Measurements from ENCODE around the gene NCK2.

The NCK2 gene

DNA sequence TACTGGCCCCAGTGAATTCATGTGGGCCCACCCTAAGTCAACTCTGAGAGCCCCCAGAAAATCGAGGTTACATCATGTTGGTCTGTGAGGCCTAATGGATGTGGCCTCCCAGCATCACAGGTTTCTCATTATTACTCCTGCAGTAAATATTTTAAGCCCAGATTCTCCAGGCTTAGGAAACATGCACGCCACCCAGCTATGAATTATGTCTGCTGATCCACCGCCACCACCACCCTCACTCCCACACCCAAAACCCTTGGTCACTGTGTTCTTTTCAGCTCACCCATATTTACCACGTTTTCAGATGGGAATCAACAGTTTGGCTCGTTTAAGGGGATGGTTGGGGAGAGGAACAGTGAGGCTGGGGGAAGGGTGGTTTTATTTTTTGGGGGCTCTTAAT is 128.6 kb downstream of the NCK2 start:
- DNase-seq (ENCODE audit: low spot score) = no peak

DNA sequence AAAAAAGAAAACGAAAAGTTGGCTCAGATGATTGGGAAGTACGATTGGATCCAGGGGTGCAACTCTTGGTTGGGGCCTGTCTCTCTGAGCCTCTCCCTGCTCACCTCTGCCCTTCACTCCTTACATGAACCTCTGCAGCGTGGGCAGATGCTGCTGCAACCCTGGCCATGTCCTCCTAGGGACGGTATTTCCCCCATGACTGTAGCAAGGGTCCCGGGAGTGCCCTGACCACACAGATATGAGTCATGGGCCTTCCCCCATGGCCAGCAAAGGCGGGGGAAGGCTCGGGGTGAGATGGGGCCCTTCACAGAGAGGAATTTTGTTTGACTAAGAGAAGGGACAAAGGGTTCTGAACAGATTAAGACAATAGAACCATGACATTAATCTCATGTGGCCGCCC is 129.0 kb downstream of the NCK2 start:
- peak; percentile 86 for DNase-seq (ENCODE audit: low spot score)

DNA sequence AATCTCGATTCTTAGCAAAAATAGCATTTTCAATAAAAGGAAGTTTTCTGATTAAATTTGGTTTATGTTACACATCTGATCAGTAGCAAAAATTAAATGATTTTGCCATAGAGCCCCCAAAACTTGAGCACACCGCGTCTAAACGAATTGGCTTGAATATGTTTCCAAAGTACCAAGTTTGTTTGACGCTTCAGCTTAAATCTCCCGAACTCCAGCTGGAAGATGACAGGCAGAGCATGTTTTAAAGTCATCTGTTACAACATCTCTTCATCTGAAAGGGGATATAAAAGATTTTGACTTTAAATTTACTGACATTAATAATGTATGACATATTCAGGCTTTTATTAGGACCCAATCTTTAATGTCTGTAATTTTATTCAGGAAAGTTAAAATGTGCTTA is 129.8 kb downstream of the NCK2 start:
- no peak for DNase-seq (ENCODE audit: low spot score)

DNA sequence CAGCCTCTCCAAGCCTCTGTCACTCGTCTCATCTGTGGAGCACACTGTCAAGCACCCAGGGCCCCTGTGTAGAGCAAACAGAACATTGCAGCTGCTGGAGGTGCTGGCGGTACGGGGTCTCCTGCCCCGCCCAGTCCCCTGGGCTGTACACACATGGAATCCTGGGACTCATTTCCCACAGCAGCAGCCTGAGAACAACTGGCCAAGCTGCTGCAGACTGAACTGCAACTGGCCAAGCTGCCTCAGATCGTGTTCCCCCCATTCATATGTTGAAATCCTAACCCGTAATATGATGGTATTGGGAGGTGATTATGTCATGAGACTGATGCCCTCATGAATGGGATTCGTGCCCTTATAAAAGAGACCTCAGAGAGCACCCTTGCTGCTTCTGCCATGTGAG is 130.5 kb downstream of the NCK2 start:
- DNase-seq (ENCODE audit: low spot score) = no peak

DNA sequence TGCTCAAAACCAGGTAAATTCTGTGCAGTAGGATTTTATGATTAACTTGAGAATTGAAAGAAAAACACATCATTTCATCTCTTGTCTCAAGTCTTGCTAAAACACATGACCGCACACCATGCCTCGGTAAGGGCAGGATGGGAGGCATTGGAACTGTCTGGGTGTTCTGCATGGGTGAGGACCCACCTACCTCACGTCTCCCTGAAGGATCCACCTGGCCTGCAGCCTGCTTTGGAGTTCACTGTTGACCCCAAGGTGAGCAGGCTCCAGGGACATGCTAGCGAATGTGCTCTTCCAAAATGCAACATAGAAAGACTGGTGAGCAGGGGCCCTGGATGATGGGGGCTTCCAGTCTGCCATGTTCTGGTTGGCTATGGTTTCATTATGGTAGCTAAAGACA is 131.5 kb downstream of the NCK2 start:
- DNase-seq (ENCODE audit: low spot score) = peak; percentile 18

DNA sequence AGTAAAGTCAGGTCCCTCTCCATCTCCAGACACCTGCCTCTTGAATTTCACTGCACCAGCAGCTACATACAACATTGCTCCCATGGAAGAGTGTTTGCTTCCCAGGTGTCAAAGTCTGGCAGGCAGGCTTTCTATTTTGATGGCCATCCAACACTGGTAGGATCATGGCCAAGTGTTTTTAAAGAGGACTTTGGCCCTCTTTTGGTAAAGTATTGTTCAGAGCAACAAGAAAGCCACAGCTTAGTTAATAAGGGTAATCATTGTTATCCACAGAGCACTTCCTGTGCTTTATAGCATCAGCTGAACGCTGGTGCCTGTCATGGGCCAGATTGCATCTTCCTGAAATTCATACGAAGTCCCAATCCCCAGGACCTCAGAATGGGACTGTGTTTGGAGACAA is 133.2 kb downstream of the NCK2 start:
- peak; percentile 38 for DNase-seq (ENCODE audit: low spot score)

DNA sequence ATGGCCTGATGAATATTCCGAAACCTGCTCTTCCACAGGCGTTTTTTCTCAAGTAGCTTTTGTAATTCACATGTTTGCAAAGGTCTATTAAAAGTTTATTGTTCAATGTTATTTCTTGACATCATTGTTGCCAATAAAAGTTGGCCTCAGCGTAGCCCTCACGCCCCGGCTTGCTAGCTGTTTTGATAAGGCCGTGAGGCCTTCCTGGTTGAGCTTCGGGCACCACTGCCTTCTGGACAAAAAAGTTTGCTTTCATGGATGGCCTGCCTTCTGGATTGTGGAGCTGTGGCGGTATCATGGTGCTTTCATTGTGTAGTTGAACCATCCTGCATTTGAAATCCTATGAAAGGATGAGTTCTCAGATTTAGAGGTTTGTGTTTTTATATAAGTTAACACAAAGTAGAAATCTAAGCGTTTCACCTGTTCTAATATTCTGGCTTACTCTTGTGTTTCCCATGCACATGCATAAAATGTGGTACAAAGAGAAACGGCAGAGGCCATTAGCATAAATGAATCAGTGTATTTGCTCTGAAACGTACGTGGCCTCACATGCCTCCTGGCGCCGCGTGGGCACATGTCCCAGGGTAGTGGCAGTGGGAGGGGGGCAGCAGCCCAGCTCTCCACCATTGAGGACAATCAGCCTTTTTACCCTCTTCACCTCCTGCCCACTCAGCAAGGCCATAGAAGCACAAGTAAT is 134.5 kb downstream of the NCK2 start:
- DNase-seq (ENCODE audit: low spot score) = peak; percentile 36

DNA sequence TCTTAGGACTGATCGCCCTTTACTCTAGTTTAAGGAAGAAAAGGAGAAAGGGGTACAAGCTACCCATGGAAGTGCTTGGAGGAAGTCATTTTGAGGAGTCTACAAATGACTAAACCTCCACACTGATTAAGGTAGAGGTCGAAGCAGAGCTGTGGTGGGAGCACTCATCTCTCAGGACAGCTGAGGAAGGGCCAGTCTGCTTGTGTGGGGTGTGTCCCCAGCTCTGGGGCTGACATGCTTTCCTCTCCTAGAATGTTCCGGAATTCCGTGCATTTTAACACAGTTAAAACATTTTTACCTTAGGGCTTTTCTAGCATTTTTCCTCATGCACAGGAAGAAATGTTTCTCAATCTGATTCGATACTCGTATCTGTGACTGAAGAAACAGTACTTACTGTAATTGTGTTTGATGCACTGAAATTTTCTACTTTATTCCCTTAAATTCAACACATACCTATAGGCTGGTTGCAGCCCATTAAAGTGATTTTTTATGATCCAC is 135.1 kb downstream of the NCK2 start:
- DNase-seq (ENCODE audit: low spot score) = peak; percentile 6

DNA sequence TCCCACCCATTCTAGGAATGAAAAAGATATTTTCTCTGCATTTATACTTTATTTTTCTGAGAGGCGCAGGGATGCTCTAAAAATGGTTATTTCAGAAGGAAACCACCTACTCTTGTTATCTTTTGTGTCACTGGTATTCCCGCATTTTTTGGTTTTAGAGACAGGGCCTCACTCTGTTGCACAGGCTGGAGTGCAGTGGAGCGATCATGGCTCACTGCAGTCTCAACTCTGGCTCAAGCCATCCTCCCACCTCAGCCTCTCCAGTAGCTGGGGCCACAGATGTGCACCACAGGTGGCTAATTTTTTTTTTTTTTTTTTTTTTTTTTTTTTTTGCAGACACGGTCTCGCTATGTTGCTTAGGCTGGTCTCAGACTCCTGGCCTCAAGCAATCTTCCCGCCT is 135.9 kb downstream of the NCK2 start:
- no peak for DNase-seq (ENCODE audit: low spot score)

DNA sequence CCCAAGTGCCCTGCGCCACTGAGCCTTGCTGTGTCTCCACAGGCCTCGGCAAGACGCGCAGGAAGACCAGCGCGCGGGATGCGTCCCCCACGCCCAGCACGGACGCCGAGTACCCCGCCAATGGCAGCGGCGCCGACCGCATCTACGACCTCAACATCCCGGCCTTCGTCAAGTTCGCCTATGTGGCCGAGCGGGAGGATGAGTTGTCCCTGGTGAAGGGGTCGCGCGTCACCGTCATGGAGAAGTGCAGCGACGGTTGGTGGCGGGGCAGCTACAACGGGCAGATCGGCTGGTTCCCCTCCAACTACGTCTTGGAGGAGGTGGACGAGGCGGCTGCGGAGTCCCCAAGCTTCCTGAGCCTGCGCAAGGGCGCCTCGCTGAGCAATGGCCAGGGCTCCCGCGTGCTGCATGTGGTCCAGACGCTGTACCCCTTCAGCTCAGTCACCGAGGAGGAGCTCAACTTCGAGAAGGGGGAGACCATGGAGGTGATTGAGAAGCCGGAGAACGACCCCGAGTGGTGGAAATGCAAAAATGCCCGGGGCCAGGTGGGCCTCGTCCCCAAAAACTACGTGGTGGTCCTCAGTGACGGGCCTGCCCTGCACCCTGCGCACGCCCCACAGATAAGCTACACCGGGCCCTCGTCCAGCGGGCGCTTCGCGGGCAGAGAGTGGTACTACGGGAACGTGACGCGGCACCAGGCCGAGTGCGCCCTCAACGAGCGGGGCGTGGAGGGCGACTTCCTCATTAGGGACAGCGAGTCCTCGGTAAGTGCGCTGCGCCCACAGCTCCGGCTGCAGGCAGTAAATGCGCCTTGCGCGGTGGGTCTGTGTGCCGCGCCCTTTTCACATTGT is 136.8 kb downstream of the NCK2 start:
- DNase-seq (ENCODE audit: low spot score) = no peak

DNA sequence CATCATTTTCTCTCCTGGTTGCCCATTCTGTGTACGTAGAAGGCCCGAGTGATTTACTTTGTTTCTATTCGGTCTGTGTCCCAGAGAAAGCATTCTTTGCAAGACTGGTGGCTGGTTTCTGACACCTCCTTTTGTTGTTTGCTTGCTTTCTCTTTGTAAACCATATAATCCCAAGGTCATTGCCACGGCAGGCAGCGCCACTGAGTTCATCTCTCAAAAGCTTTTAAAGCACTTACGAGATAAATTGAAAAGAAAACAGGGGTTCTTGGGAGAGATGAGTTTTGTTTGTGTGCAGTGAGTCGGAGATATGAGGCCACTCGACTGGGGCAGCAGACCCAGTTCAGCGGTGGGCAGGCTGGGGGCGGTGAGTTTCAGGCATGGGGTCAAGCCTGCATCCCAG is 137.6 kb downstream of the NCK2 start:
- no peak for DNase-seq (ENCODE audit: low spot score)

DNA sequence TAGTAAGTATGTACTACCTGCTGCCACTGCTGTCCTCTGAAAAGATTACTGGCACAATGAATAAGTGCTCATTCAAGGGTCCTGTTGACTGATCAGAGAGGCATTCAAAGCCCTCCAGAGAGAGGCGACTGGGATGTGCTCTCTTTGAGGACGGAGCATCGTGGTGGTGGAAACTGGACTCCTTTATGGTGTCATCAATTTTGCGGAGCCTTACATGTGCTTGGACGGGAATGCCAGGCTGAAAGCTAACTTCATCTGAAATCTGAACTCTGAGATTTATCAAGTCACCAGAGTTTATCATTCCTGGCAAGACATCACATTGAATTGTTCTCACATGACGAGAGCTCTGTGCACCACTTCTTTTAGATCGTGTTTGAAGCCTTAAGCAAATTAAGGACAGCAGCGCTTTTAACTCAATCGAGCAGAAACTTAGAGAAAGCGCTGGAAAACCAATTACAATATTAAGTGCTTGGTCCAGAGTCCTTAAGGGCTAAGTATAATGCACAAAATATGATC is 138.3 kb downstream of the NCK2 start:
- no peak for DNase-seq (ENCODE audit: low spot score)

DNA sequence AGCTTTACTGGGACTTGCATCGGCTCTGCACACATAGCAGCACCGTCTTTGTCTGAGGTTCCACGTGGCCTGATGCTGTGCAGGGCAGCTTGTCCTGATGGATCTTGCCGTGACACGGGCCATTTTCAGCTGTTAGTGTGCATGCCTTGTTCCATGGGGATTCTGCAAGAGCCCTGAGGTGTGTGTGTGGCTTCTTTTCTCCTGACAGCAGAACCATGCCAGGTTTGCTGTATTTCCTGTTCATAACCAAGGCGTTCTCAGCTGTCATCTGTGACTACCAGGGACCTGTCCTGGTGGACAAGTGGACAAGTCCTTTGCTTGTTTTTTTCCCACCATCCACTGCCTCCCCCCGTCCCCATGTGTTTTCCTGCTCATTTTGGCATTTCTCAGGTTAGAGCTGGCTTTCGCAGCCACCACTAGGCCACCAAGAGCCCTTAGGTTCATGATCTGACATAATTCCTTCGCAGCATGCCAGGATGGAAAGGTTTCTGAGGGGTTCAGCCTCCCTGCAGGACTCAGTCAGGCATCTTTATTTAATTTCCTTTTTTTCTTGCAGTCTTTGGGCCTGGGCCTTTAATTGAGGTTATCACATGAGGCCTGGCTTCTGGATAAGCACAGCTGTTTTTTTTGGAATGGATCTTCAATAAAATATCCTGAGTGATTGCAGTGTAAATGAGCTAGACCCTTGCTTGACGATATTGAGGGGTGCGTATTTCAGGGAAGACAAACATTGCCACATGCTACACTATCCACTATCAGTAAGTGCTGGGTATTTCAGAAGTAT is 139.4 kb downstream of the NCK2 start:
- DNase-seq (ENCODE audit: low spot score) = no peak

DNA sequence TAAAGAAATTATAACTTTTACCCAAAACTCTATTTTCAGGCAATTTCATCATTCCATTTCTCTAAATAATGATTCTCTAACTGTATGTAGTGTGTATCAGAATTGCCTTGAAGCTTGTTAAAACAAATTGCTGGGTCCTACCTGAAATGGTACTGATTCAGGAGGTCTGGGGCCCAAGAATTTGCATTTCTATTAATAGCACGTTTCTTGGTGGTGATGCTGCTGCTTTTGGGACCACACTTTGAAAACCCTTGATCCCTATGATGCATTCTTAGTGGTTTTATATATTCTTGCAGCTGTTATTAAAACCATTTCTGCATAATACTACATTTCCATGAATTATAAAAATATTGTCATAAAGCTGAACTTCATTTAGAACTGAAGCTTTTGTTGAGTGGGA is 140.7 kb downstream of the NCK2 start:
- DNase-seq (ENCODE audit: low spot score) = no peak

DNA sequence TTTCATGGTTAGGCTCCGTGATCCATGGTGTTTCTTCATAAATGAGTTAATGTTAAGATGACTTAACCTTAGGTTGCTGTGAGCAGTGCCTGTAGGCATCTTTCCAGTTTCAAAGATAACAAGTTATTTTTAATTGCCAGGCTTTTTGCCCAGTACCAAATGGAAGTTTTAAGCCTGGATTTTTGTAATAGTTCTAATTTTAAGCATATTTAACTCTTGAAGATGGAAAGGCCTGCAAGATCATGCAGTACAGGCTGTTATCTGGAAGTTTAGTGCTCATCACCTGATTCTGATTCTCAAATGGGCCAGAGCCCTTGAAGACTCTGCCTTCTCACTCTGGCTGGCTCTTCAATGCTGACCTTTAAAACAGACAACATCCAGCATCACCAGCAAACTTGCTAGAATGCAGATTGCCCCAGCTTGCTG is 141.3 kb downstream of the NCK2 start:
- DNase-seq (ENCODE audit: low spot score) = no peak

DNA sequence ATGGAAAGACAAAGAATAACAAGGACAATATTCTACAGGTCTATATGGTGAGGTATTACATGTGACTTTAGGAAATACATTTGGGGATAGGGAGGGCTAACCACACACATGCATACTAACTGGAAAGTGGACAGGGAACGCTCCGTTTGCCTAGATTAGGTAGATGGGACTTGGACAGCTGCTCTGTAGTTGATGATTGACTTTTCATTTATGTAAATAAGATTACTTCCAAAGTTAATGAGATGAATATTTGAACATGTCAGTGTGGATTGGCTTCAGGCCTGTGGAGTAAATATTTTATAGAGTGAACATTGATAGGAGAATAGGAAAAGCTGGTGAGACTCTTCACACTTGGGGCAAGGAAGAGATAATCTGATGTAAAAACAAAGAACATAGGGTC is 142.0 kb downstream of the NCK2 start:
- DNase-seq (ENCODE audit: low spot score) = no peak

DNA sequence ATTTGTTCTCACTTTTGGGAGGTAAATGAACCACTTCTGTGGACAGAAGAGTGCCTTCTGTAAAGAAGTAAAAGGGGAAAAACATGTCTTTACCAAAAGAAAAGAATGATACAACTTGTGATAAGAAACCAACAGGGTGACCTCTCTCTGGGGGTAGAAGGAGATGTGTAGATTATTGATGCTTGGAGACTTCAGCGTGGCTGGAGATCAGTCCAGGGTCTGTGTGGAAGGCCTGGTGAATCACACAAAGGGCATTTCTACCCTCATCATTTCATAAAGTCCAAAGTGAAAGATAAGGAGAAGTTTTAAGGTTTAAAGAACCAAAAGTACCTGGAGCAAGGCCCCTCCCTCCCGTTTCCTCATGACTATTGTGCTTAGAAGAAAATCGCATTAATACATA is 142.5 kb downstream of the NCK2 start:
- peak; percentile 36 for DNase-seq (ENCODE audit: low spot score)

DNA sequence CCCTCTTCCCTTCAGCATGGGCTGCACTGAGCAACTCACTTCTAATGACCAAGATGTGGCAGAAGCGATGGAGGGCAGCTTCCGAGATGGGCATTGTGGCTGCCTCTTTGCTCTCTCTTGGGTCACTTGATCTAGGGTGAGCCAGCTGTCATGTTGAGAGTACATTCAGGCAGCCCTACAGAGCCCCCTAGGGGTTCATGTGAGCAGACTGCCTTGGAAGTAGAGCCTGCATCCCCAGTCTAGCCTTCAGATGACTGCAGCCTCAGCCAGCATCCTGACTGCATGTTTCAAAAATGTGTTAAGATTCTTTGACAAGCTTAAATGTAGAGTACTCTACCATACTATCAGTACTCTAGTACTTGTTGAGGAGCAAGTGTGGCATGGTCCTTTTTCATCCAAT is 143.9 kb downstream of the NCK2 start:
- peak; percentile 19 for DNase-seq (ENCODE audit: low spot score)

DNA sequence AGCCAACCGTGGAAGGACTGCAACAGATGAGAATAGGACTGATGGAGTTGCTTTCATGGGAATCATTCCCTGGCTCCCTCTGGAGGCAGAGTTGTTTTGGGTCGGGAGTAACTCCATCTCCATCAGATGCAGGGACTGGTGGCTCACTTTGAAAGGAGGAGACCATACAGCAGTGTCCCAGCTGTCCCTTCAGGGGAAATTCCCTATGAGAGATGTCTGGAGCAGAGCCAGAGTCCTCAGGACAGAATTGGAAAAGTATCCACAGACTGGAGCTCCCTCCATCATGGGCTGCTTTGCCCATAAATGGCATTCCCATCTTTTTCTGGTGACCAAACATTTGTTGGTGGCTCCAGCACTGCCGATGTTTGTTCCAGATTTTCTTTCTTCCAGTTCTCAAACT is 144.3 kb downstream of the NCK2 start:
- DNase-seq (ENCODE audit: low spot score) = no peak

DNA sequence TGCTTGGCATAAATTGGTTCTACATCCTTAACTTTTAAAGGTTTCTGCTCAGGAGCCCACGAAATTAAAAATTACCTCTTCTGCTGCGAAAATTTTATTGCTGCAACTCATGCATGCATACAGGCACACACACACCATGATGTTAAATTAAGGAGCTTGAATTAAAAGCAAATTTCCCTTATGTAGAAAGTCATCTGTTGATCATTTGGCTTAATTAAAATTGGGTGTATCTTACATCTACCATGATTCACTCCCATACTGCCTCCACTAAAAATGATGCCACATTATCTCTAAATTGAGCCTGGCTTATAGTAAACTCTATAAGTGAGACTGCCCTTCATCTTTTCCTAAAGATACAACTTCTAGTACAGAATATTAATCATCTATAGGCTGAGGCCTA is 145.4 kb downstream of the NCK2 start:
- no peak for DNase-seq (ENCODE audit: low spot score)

DNA sequence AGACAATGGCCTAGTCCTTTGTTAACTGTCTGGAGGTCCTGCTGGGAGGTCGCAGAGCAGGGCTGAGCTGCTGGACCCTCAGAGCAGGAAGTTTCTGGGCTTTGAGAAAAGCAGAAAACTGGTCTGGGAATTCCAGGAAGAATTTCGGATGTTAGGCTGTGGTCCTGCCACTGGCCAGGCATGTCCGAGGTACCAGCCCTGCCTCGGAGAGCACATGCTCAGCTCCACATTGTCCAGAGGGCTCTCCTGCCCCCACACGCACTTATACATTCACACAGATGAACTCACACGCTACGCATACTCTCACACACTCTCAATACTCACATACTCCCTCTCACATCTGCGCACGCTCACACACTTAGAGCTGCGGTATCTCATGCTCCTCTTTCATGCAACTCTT is 146.1 kb downstream of the NCK2 start:
- DNase-seq (ENCODE audit: low spot score) = no peak
